Right atrium auricular region (tissue), 2 donors: ENCODE measurements around the gene R3HCC1L. TPM values are rescaled to one million over a fixed set of nuclear protein-coding genes. Genes with fewer than 3 reads are reported as not detected.

Experiments
- DNase-seq: peaks from one replicate; pipeline ENCODE4 v3.0.0-alpha.2; 2019; ENCODE audit warnings: low spot score
- H3K27ac ChIP-seq, 2 donors: fragments of 200-600 bp; sonication (generic); 1 replicate in 1 of 2; 2 replicates in 1 of 2; pipeline ENCODE4 v1.5.1; 2016 to 2019
- H3K27me3 ChIP-seq, 2 donors: fragments of 200-600 bp; sonication (generic); one replicate each; pipeline versions ENCODE4 v1.5.1 to v1.6.0; 2017 to 2019
- H3K36me3 ChIP-seq: fragments of 200-600 bp; sonication (generic); one replicate; pipeline ENCODE4 v1.5.1; 2016
- H3K4me1 ChIP-seq, 2 donors: fragments of 200-600 bp; sonication (generic); one replicate each; pipeline versions ENCODE4 v1.5.1 to v1.6.0; 2017 to 2019
- H3K4me3 ChIP-seq, 2 donors: fragments of 200-600 bp; sonication (generic); 1 replicate in 1 of 2; 2 replicates in 1 of 2; pipeline ENCODE4 v1.5.1; 2017 to 2019; ENCODE audit warnings: mild to moderate bottlenecking in 1 of 2, moderate library complexity in 1 of 2
- H3K9me3 ChIP-seq, 2 donors: fragments of 200-600 bp; sonication (generic); one replicate each; pipeline ENCODE4 v1.5.1; 2019
- total RNA-seq, 2 donors: library from RNA; depleted of rRNA; stranded (reverse); fragments of >200 nt; gene quantifications; one replicate each; pipeline ENCODE4 v1.1.0, GENCODE V29; 2016
- TF ChIP-seq, protein P1 (sequence below), 2 donors: fragments of 200-600 bp; sonication (generic); IDR thresholded peaks; one replicate each; pipeline ENCODE4 v1.5.1; 2019; ENCODE audit warnings: antibody characterized with exemption in 2 of 2

Gene R3HCC1L
- total RNA-seq, 2 donors from 2014 or later, result 4.0 to 5.2 TPM

DNA sequence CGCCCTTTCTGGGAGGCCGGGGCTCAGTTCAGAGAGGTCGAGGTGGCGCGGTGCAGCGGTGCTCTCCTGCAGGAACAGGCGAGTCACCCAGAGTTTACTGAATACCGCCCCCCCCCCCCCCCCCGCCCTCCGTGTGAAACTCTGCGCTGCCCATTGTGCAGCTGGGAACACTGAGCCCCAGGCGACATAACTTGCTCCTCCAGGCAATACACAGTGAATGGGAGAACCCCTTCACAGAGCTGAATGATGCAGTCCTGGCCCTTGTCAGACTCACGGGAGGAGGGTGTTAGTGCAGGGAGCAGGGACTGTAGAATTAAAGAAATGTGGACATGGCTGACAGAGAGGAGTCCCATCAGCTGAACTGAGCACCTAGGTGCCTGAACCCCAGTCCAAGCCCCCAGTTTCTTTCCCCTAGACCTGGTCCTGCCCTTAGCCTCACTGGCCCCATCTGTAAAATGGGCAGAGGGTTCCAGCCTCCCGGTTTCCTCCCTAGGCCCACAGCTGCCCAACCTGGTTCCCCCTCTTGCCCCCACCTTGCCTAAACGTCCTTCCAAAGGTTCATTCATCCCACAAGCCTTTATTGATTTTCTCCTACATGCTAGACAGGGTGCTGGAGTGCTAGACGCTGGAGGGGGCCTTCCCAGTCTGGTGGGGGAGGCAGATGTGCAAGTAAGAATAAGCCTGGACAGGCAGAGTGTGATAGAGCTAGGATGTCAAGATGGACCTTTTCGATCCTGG, 134.4 kb downstream of the R3HCC1L start:
- TF ChIP-seq, protein P1, sequence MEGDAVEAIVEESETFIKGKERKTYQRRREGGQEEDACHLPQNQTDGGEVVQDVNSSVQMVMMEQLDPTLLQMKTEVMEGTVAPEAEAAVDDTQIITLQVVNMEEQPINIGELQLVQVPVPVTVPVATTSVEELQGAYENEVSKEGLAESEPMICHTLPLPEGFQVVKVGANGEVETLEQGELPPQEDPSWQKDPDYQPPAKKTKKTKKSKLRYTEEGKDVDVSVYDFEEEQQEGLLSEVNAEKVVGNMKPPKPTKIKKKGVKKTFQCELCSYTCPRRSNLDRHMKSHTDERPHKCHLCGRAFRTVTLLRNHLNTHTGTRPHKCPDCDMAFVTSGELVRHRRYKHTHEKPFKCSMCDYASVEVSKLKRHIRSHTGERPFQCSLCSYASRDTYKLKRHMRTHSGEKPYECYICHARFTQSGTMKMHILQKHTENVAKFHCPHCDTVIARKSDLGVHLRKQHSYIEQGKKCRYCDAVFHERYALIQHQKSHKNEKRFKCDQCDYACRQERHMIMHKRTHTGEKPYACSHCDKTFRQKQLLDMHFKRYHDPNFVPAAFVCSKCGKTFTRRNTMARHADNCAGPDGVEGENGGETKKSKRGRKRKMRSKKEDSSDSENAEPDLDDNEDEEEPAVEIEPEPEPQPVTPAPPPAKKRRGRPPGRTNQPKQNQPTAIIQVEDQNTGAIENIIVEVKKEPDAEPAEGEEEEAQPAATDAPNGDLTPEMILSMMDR (IDR thresholded peaks at IDR 0.05), result no peak
- Histone ChIP-seq H3K27me3 (no peaks in the 10 kb centered on the region), H3K4me1 (peaks cover 0 to 46% of the 10 kb centered on the region in 2 donors), H3K36me3 (no peaks in the 10 kb centered on the region), H3K4me3 (peak overlapping the region; percentile 40 to 59), H3K9me3 (no peaks in the 10 kb centered on the region), H3K27ac (peak overlapping the region; percentile 81 to 87)
- DNase-seq, result no peak

DNA sequence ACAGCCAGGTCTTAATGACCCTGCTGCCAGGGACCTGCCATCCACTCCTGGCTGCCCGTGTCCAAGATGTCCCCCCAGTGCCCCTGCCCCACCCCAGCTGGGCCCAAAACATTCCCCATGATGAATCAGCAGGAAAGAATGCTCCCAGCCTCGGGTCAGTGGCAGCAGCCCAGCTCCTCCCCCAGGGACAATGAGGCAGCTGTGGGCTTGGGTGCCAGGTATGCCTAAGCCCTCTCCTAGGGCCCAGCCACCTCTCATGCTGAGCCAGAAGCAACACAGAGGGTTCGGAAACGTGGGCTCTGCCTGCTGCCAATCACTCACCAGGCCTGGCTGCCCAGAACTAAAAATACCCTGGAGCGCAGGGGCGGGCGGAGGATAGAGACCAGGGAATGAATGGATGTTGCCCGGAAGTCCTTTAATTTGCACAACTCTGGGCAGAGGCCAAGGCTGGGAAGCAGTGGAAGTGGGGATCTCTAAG, 135.0 kb downstream of the R3HCC1L start:
- peak; percentile 84 for DNase-seq
- Histone ChIP-seq H3K4me1 (peaks cover 0 to 46% of the 10 kb centered on the region in 2 donors), H3K9me3 (no peaks in the 10 kb centered on the region), H3K36me3 (no peaks in the 10 kb centered on the region), H3K4me3 (no peak overlapping the region), H3K27ac (peak overlapping the region; percentile 81 to 87), H3K27me3 (no peaks in the 10 kb centered on the region)
- TF ChIP-seq, protein P1 (IDR thresholded peaks at IDR 0.05), result no peak

DNA sequence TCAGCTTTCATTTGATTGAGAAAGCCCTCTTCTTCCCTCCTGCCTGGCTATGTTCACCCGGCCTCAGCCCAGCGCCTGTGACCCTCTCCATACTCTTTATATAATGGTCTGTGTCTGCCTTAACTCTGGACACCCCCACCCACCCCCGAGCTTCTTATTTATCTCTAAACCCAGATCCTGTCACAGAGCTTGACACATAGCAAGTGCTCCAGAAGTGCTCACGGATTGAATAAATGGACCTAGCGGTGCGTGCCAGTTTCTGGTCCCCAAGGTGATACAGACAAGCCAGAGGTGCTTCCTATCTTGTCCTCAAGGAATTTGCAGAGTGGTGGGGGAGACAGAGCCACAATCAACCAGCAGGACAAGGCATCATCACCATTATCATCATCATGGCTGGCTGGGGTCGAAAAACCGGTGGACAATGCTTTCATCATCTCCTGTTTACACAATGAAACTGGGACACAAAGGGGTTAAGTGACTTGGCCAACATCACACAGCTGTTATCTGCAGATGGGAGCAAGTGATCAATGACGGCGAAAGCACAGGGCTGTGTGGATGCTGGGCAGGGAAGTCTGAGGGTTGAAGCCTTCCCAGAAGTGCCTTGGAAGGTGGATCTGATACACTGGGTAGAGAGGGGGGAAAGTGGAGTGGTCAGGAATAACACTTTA, 135.8 kb downstream of the R3HCC1L start:
- H3K9me3 ChIP-seq, result no peaks in the 10 kb centered on the region
- TF ChIP-seq, protein P1 (IDR thresholded peaks at IDR 0.05), result no peak
- peak overlapping the region; percentile 81 to 87 for H3K27ac ChIP-seq
- no peak overlapping the region for H3K4me3 ChIP-seq
- no peak for DNase-seq
- peaks cover 0 to 46% of the 10 kb centered on the region in 2 donors for H3K4me1 ChIP-seq
- H3K36me3 ChIP-seq, result no peaks in the 10 kb centered on the region
- H3K27me3 ChIP-seq, result no peaks in the 10 kb centered on the region

DNA sequence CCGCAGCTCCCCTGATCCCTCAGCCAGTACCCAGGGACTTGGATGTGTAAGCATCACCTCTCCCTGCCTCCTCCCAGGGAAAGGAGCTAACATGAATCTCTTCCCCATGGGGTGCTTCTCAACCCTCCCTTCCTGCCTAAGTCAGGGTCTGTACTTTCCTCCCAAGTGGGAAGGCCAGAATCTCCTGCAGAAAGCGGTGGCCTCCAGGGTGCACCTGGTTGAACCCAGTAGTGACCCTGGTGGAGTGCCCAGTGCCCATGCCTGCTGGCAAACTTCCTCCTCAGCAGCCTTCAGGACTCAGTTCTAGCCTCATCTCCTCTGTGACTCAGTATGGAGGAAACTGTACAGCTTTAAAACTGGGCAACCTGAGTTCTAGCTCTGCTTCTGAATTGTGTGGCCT, 136.3 kb downstream of the R3HCC1L start:
- Histone ChIP-seq H3K27me3 (no peaks in the 10 kb centered on the region), H3K27ac (no peak overlapping the region), H3K36me3 (no peaks in the 10 kb centered on the region), H3K4me3 (no peak overlapping the region), H3K4me1 (peaks cover 0 to 44% of the 10 kb centered on the region in 2 donors), H3K9me3 (no peaks in the 10 kb centered on the region)
- no peak for DNase-seq
- TF ChIP-seq, protein P1 (IDR thresholded peaks at IDR 0.05), result no peak

DNA sequence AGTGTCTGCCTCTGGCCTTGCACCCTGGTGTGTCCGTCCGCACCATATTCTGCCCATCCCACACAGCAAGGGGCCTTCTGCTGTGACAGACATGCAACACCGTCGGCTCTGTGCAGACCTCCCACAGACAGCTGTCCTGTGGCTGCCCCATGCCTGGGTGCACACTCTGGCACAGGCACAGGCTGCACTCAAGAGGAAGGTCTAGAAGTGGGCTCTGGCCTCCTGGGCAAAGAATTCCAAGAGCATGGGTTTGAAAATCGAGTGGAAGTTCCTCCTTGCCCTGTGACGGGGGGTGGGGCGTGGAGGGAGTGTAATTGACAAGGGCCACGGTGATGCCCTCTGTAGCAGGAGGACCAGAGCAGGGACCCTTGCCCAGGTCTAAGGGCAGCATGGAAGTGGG, 137.8 kb downstream of the R3HCC1L start:
- TF ChIP-seq, protein P1 (IDR thresholded peaks at IDR 0.05), result no peak
- DNase-seq, result no peak
- H3K4me3 ChIP-seq, result no peak overlapping the region

More for the DNA sequence above, 137.8 kb downstream of the R3HCC1L start:
- Histone ChIP-seq H3K9me3 (no peaks in the 10 kb centered on the region), H3K36me3 (no peaks in the 10 kb centered on the region), H3K27ac (no peak overlapping the region), H3K4me1 (peaks cover 0 to 33% of the 10 kb centered on the region in 2 donors), H3K27me3 (no peaks in the 10 kb centered on the region)
